Activated CD4-positive, CD25-positive, alpha-beta regulatory T cell (primary cell): ENCODE results near the gene TMEM187.

Experiments
- DNase-seq, 4 experiments: peaks; one replicate each; lab custom pipeline; 2025; lab: John Stamatoyannopoulos, UW

The TMEM187 gene

GRCh38 chrX:154020536-154021115 is 48.1 kb downstream of the TMEM187 start:
- DNase-seq: no peak

GRCh38 chrX:154021131-154021611 is 48.6 kb downstream of the TMEM187 start:
- no peak for DNase-seq

GRCh38 chrX:154022108-154022507 is 49.6 kb downstream of the TMEM187 start:
- no peak for DNase-seq

GRCh38 chrX:154023276-154024000 is 50.9 kb downstream of the TMEM187 start:
- no peak for DNase-seq

GRCh38 chrX:154024271-154024670 is 51.7 kb downstream of the TMEM187 start:
- DNase-seq: no peak

GRCh38 chrX:154025230-154025629 is 52.7 kb downstream of the TMEM187 start:
- no peak for DNase-seq

GRCh38 chrX:154026136-154027021 is 53.8 kb downstream of the TMEM187 start:
- DNase-seq: no peak

- no peak for DNase-seq
Measured at GRCh38 chrX:154027022-154027402, 54.5 kb downstream of the TMEM187 start.

- DNase-seq: no peak
Measured at GRCh38 chrX:154027986-154028385, 55.4 kb downstream of the TMEM187 start.

GRCh38 chrX:154028502-154029184 is 56.1 kb downstream of the TMEM187 start:
- DNase-seq: no peak

- no peak for DNase-seq
Measured at GRCh38 chrX:154029439-154029838, 56.9 kb downstream of the TMEM187 start.

GRCh38 chrX:154030266-154030665 is 57.7 kb downstream of the TMEM187 start:
- no peak for DNase-seq

GRCh38 chrX:154030715-154031305 is 58.3 kb downstream of the TMEM187 start:
- no peak for DNase-seq

- DNase-seq: no peak
Measured at GRCh38 chrX:154032160-154032559, 59.6 kb downstream of the TMEM187 start.

GRCh38 chrX:154032653-154033052 is 60.1 kb downstream of the TMEM187 start:
- no peak for DNase-seq
